GM12873 (cell line): ENCODE data around the gene FAM78B.

Experiments
- TF ChIP-seq, protein P1 (sequence below): IDR thresholded peaks from 2 replicates; pipeline ENCODE4 v1.5.1; 2012; ENCODE audit warnings: low read depth, mild to moderate bottlenecking, moderate library complexity, low read length, control low read depth; ENCODE audit not compliant: insufficient read depth; ENCODE audit errors: missing control alignments

The FAM78B gene

DNA sequence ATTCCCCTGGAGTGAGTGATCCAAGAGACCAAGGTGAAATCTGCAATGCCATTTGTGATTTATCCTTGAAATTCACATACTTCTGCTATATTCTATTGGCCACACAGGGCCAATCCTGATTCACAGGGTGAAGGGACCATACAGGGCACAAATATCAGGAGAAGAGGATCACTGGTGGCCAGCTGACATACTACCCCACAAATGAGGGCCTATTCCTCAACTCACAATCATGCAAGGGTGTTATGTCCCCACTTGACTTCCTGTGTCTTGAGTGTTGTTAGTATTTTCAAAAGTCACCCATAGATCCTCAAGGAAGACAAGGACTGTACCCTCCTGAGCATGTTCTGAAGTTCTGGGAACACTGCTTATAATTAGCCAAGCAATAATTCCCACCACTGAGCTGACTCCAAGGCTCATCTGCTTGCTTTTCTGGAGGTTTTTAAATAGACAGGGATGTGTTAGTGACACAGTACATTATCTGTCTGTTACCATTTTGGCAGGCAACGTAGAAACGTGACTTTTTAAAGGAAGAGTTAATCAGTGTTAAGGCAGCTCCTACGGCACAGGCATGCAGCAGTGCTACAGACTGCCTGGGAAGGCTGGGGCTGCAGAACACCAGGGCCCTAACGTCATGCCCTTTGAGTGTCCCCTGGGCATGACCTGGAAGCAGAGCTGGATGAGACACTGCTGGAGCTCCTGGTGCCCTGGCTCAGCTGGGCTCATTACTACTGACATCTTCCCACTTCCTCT is 137.4 kb downstream of the FAM78B start:
- TF ChIP-seq, protein P1, sequence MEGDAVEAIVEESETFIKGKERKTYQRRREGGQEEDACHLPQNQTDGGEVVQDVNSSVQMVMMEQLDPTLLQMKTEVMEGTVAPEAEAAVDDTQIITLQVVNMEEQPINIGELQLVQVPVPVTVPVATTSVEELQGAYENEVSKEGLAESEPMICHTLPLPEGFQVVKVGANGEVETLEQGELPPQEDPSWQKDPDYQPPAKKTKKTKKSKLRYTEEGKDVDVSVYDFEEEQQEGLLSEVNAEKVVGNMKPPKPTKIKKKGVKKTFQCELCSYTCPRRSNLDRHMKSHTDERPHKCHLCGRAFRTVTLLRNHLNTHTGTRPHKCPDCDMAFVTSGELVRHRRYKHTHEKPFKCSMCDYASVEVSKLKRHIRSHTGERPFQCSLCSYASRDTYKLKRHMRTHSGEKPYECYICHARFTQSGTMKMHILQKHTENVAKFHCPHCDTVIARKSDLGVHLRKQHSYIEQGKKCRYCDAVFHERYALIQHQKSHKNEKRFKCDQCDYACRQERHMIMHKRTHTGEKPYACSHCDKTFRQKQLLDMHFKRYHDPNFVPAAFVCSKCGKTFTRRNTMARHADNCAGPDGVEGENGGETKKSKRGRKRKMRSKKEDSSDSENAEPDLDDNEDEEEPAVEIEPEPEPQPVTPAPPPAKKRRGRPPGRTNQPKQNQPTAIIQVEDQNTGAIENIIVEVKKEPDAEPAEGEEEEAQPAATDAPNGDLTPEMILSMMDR: no peak

DNA sequence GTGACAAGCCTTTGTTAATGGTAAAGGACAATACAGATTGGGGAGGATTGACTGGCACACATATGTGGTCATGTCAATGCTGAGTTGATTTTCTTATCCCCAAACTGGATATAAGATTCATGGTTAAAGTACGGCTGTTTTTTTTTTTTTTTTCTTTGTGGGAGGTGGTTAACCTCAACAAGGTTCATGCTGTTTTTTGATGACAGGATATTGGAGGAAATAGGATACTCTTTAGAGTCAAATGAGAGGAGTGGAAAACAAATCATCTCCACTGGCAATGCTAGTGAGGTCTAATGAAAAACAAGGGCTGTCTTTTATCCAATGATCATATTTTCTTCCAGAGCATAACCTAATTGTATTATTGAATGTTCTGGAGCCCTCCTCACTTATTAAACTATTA is 140.2 kb downstream of the FAM78B start:
- TF ChIP-seq, protein P1: no peak

DNA sequence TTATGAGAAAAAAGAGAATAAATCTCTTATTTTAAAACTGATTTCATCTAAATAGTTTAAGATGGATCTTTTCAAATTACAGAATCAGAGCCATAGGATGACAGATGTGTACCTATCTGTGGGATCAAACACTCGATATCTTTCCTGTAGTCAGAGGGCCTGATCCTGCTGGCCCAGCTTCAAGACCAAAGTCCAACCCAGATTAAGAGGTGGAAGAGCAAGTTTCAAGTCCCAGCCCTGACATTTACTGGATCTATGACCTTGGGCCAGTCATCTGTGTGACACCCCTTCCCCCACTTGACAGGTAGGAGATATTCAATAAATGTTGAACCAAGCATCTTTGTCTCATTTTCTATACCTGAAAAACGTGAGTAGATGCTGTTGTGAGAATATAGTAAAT is 140.7 kb downstream of the FAM78B start:
- TF ChIP-seq, protein P1: no peak

DNA sequence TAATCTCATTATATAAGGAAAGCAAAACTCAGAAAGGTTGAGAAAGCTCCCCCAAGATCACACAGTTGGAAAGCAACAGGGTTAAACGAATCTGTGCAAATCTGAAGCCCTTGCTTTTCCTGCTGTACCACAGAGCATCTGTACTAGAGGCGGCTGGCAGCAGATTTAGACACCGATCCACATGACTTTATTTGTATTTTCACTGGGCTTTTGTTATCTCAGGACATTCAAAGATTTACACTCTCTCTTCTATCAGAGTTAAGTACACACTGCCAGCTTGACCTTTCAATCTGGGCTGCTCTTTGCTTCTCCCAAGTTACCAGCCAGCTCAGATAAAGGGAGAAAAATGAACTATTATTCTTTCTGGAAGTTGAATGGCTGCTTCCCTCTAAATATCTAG is 146.6 kb downstream of the FAM78B start:
- TF ChIP-seq, protein P1: no peak
